HG03175 (cell line): ENCODE measurements around the gene AGRN.
"Not testable (repeated sequence)": the region's sequence is repeated elsewhere in the genome, so short reads cannot be mapped to it uniquely, and the experiment has no call there.

ENCODE experiments used
- ATAC-seq: cut with Tn5 transposase; IDR thresholded peaks from one replicate; pipeline ENCODE4 v1.9.1; 2021; ENCODE audit warnings: mild to moderate bottlenecking, moderate library complexity; ENCODE audit not compliant: unreplicated experiment

AGRN gene

DNA sequence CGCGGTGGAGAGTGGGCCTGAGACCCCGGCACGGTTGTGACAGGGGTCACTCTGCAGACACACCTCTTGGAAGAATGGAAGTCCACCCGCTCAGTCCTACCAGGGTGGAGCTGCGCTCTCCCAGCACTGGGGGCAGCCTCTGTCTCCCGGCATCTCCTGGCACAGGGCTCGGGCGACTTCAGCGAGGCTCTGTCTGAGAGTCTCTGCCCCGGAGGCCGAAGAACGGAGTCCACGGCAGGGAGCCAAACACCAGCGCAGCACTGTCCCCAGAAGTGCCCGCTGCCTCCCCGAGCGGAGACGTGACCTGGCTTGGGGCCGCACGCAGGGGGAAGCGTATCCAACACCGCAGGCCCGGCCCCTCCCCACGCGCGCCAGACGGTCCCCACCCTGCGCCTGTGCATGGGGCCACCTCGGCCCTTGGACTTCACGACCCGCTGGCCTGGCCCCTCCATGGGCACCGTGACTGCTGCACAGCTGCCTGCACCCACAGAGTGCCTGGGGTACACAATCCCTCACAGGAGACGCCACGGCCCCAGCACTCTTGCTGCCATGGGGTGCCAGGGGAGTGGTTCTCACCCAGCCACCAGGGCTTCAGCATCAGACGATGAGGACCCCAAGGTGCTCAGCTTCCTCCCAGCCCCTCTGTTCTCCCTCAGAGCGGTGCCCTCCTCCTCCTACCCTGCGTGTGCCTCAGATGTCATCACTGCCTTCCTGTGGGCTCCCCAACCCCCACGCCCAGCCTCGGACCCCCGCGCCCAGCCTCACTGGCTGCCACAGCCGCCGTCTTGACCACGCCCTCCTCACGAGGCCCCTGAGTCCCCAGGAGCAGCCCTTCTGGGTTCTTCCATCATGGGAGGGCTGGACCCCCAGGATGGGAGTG, 69.1 kb downstream of the AGRN start:
- no peak for ATAC-seq

DNA sequence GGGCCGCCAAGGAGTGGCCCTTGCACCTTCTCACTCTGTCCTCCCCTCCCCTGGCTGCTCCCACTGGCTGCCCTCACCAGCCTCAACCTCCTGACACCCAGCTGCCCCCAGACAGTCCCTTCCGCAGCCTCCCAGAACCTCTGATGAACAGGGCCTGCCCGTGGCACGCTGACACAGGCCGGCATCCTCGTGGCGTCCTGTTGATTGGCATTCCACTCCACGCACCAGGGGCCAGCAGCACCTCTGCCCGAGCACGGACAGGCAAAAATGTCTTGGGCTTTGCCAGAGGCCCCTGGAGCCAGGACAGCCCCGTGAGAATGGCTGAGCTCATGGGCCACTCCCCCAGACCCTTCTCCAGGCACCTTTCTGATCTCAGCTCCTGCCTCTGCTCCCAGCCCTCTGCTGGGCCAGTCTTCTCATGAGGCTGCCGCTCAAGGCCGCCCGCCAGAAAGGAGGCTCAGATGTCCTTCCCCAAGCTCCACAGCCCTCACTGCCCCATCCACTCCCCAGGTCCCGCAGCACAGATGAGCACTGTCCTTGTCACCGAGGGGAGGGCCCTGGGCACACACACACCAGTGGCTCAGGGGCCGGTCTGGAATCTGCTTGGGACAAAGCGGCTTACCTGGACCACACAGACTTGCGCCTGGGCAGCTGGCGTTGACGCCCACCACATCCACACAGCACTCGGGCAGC, 70.0 kb downstream of the AGRN start:
- no peak for ATAC-seq

- ATAC-seq = no peak
These were observed 70.8 kb downstream of the AGRN start for GRCh38 chr1:1090424-1091343.

- ATAC-seq = no peak
These were observed 71.6 kb downstream of the AGRN start for GRCh38 chr1:1091344-1092148.

- ATAC-seq = no peak
These were observed 72.4 kb downstream of the AGRN start for GRCh38 chr1:1092149-1092855.

- ATAC-seq = no peak
These were observed 73.1 kb downstream of the AGRN start for GRCh38 chr1:1092894-1093609.

DNA sequence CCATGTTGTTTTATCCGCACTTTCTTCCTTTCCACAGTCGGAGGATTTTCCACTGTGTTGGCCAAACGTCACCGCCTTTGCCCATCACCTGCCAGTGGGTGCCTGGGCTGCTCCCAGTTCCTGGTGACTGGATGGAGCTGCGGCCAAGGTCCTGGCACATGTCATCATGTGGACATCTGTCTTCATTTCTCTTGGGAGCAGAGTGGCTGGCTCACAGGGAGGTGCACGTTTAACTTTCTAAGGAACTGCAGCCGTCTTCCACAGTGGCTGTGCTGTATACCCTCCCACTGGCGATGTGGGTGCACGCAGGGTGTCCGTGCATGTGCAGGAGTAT, 73.7 kb downstream of the AGRN start:
- no peak for ATAC-seq

DNA sequence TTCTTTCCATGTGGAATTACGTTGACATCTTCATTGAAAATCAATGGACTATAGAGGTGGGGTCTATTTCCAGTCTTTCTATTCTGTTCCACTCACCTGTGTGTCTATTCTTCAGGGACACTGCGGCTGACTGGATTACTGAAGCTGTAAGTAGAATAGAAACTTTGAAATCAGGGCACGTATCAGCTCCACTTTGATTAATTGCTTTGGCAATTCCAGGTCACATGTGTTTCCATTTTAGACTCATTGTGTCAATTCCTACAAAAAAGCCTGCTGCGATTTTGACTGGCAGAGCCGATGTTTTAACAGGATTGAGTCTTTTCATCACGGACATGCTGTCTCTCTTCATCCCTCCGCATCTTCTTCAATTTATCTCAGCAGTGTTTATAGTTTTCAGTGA, 75.1 kb downstream of the AGRN start:
- no peak for ATAC-seq

- ATAC-seq = not testable (repeated sequence)
These were observed 76.2 kb downstream of the AGRN start for GRCh38 chr1:1096136-1096535.

- no peak for ATAC-seq
These were observed 78.9 kb downstream of the AGRN start for GRCh38 chr1:1098681-1099421.

- ATAC-seq = no peak
These were observed 79.7 kb downstream of the AGRN start for GRCh38 chr1:1099506-1100183.

GRCh38 chr1:1100296-1100695, 80.4 kb downstream of the AGRN start:
- no peak for ATAC-seq

- ATAC-seq = no peak
These were observed 81.6 kb downstream of the AGRN start for GRCh38 chr1:1101503-1101902.

DNA sequence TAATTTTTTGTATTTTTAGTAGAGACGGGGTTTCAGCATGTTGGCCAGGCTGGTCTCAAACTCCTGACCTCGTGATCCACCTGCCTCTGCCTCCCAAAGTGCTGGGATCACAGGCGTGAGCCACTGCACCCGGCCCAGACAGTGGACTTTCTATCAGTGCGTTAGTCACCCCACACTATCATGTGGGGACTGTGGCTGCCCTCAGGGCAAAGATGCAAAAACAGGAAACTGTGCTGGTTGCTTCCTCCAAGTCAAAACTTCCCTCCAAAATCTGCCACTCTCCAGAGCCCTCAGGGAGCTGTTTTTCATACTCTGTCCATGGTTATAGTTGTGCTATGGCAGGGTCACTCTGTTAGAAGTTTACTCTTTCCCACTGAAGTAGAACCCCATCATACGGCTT, 84.2 kb downstream of the AGRN start:
- not testable (repeated sequence) for ATAC-seq
